ENCODE measurements around the gene FER. TPM values are rescaled to one million over a fixed set of nuclear protein-coding genes. Genes with fewer than 3 reads are reported as not detected.
"Not testable (repeated sequence)": the region's sequence is repeated elsewhere in the genome, so short reads cannot be mapped to it uniquely, and the experiment has no call there.

The FER gene
- total and polyA plus RNA-seq, 7 donors, result 1.2 to 36.7 (median 24.2) TPM

GRCh38 chr5:108857905-108858304 lies 110.2 kb downstream of the FER start:
- WGBS, 2 donors, result 57 to 83% methylated on average over 1 of the region's 1 CpG
- H3K27ac ChIP-seq, result no peak overlapping the region
- H3K36me3 ChIP-seq, result no peaks in the 10 kb centered on the region
- H3K9me3 ChIP-seq, result no peaks in the 10 kb centered on the region
- intact Hi-C loops (cut with DNase I), result no loop called here
- H3K4me3 ChIP-seq, result no peak overlapping the region
- TF ChIP-seq POLR2AphosphoS5 (IDR thresholded peaks at IDR 0.05) (no peak), CTCF (IDR thresholded peaks at IDR 0.05) (no peak), EP300 (IDR thresholded peaks at IDR 0.05) (no peak), POLR2A (IDR thresholded peaks at IDR 0.05) (no peak)
- DNase-seq, result no peak
- no peaks in the 10 kb centered on the region for H3K4me1 ChIP-seq
- H3K27me3 ChIP-seq, result no peaks in the 10 kb centered on the region

DNA sequence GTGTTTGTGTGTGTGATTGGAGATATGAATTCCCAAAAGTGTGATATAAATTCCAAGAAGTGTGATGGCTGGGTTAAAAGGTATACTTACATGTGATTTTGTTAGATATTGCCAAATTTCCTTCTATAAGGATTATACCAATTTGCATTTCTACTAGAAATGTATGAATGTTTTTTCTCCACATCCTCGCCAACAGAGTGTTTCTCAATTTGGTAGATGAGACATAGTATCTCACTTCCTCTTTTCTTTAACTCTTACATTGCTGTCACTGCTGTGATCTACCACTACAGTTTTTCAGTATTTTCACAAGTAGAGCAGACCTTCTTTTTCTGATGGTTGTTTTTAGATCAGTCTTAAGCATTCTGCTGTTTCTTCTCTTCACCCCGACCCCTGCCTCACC lies 111.3 kb downstream of the FER start:
- WGBS, 2 donors, result 48 to 70% methylated on average over 2 of the region's 2 CpGs
- Histone ChIP-seq H3K36me3 (no peaks in the 10 kb centered on the region), H3K27me3 (no peaks in the 10 kb centered on the region), H3K27ac (no peak overlapping the region), H3K4me3 (no peak overlapping the region), H3K4me1 (no peaks in the 10 kb centered on the region), H3K9me3 (no peaks in the 10 kb centered on the region)
- TF ChIP-seq CTCF (IDR thresholded peaks at IDR 0.05), result no peak
- TF ChIP-seq EP300 (IDR thresholded peaks at IDR 0.05), result no peak
- no peak for TF ChIP-seq POLR2A (IDR thresholded peaks at IDR 0.05)
- TF ChIP-seq POLR2AphosphoS5 (IDR thresholded peaks at IDR 0.05), result no peak
- DNase-seq, result no peak
- intact Hi-C loops (cut with DNase I), result no loop called here

GRCh38 chr5:108862211-108862610 lies 114.5 kb downstream of the FER start:
- TF ChIP-seq EP300 (IDR thresholded peaks at IDR 0.05), result no peak
- TF ChIP-seq POLR2A (IDR thresholded peaks at IDR 0.05), result no peak
- no peak for TF ChIP-seq CTCF (IDR thresholded peaks at IDR 0.05)
- no peak for TF ChIP-seq POLR2AphosphoS5 (IDR thresholded peaks at IDR 0.05)
- H3K4me1 ChIP-seq, result no peaks in the 10 kb centered on the region
- H3K4me3 ChIP-seq, result no peak overlapping the region
- intact Hi-C loops (cut with DNase I), result no loop called here
- no peaks in the 10 kb centered on the region for H3K27me3 ChIP-seq
- no peaks in the 10 kb centered on the region for H3K9me3 ChIP-seq
- DNase-seq, result no peak
- H3K36me3 ChIP-seq, result no peaks in the 10 kb centered on the region
- H3K27ac ChIP-seq, result no peak overlapping the region

GRCh38 chr5:108866097-108866496 lies 118.4 kb downstream of the FER start:
- H3K9me3 ChIP-seq; H3K27ac ChIP-seq; H3K27me3 ChIP-seq; H3K4me1 ChIP-seq; DNase-seq; H3K4me3 ChIP-seq; intact Hi-C loops (cut with DNase I): not testable (repeated sequence)
- H3K36me3 ChIP-seq, result peaks cover 0 to 19% (median 0%) of the 10 kb centered on the region in 4 donors
- 96 to 98% methylated on average over 3 of the region's 3 CpGs for whole genome bisulfite sequencing, 2 donors

GRCh38 chr5:108867656-108868055 lies 120.0 kb downstream of the FER start:
- no peak overlapping the region for H3K4me3 ChIP-seq
- no peaks in the 10 kb centered on the region for H3K9me3 ChIP-seq
- 87 to 93% methylated on average over 4 of the region's 4 CpGs for WGBS, 2 donors
- H3K36me3 ChIP-seq, result peaks cover 0 to 19% (median 0%) of the 10 kb centered on the region in 4 donors
- no peaks in the 10 kb centered on the region for H3K4me1 ChIP-seq
- intact Hi-C loops (cut with DNase I), result no loop called here
- no peak overlapping the region for H3K27ac ChIP-seq
- H3K27me3 ChIP-seq, result no peaks in the 10 kb centered on the region
- TF ChIP-seq CTCF (IDR thresholded peaks at IDR 0.05), result no peak
- TF ChIP-seq EP300 (IDR thresholded peaks at IDR 0.05), result no peak
- TF ChIP-seq POLR2A (IDR thresholded peaks at IDR 0.05), result no peak
- no peak for TF ChIP-seq POLR2AphosphoS5 (IDR thresholded peaks at IDR 0.05)
- no peak for DNase-seq
